ENCODE measurements around the gene GGT6. TPM values are rescaled to one million over a fixed set of nuclear protein-coding genes. Genes with fewer than 3 reads are reported as not detected.

The GGT6 gene
- total and polyA plus RNA-seq, 5 donors from 2014 or later = not detected

DNA sequence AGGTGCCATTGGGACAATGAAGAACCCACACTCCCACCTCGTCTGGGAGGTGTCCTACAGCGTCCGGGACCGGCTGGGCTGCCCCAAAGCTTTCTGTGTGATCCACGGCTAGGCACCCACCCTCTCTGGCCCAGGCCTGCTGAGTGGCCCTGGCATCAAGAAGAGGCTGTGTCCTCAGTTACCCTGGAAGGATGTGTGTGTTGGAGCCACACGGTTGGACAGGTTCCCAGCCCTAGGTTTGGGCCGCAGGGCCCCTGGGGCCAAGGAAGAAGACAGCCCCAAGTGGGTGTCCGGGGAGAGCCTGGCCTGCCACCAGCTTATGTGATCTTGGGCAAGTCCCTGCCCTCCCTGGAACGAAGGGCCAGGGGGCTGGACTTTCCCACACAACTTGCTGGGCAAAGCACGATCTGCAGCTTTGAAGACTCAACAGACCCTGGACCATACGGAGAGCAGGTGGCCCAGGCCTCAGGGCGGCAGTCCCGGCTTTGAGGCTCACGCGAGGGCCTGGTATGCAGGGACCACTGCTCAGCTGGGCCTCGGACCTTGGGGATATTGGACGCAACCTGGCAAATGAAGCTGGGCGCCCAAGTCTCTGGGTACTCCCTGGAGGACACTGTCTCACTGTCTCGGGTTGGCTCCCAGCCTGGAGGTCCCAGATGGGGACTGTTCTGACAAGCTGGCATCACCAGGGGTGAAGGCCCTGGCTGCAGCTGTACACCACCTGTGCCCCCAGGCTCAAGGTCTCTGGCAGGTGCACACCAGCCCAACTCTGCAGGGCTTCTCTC lies 22.7 kb downstream of the GGT6 start:
- no peak overlapping the region for H3K27ac ChIP-seq (ENCODE audit: insufficient read depth, low read length, poor library complexity, severe bottlenecking)
- H3K4me1 ChIP-seq (ENCODE audit: control insufficient read depth, insufficient read depth, low read length, poor library complexity, severe bottlenecking) = no peaks in the 10 kb centered on the region
- no peaks in the 10 kb centered on the region for H3K27me3 ChIP-seq (ENCODE audit: control insufficient read depth, insufficient read depth, low read length)
- ATAC-seq (ENCODE audit: low read depth in 2 of 2) (no peak), DNase-seq (no peak)
- peaks cover 0 to 5% (median 0%) of the 10 kb centered on the region in 4 donors for H3K4me1 Mint-ChIP-seq
- no peaks in the 10 kb centered on the region for H3K9me3 Mint-ChIP-seq
- peaks cover 19% of the 10 kb centered on the region for H3K36me3 ChIP-seq (ENCODE audit: control insufficient read depth, insufficient read depth, low read length)
- no peak overlapping the region for H3K27ac Mint-ChIP-seq
- H3K4me3 ChIP-seq (ENCODE audit: low read depth, low read length) = no peak overlapping the region
- H3K36me3 Mint-ChIP-seq = no peaks in the 10 kb centered on the region
- no peaks in the 10 kb centered on the region for H3K27me3 Mint-ChIP-seq
- no peak overlapping the region for H3K4me3 Mint-ChIP-seq
- H3K9me3 ChIP-seq (ENCODE audit: control insufficient read depth in 2 of 2, low read length in 2 of 2) = no peaks in the 10 kb centered on the region

DNA sequence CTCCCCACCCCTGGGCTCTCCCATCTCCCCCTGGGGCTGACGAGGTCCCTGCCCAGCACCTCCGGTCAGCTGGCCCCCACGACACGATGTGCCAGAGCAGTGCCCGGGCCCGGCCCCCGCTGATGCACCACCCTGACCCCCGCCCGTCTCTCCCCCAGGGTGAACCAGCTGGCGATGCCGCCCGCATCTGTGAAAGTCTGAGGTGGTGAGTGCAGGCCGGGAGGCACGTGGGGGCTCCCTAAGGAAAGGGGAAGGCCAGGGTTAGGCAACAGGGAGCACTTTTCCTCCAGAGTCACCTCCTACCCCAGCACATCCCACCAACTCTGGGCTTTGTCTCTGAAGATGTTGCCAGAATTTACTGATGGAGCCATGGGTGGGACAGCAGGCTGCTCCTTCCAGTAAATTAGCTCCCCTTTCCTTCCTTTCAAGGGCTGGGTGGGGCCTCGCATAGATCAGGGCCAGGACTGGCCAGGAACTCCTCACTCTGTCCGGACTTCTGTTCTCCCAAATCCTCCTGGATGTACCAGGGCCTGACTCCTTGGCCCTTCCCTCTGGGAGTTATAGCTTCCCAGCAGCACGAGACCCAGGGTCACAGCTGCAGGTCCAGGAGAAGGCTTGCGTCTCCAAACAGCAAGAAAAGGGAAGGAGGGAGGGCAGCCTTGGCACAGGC lies 23.5 kb downstream of the GGT6 start:
- H3K4me1 Mint-ChIP-seq = peaks cover 0 to 5% (median 0%) of the 10 kb centered on the region in 4 donors
- Histone ChIP-seq H3K27ac (ENCODE audit: insufficient read depth, low read length, poor library complexity, severe bottlenecking) (no peak overlapping the region), H3K27me3 (ENCODE audit: control insufficient read depth, insufficient read depth, low read length) (no peaks in the 10 kb centered on the region), H3K4me3 (ENCODE audit: low read depth, low read length) (no peak overlapping the region), H3K36me3 (ENCODE audit: control insufficient read depth, insufficient read depth, low read length) (peaks cover 12% of the 10 kb centered on the region), H3K9me3 (ENCODE audit: control insufficient read depth in 2 of 2, low read length in 2 of 2) (no peaks in the 10 kb centered on the region), H3K4me1 (ENCODE audit: control insufficient read depth, insufficient read depth, low read length, poor library complexity, severe bottlenecking) (no peaks in the 10 kb centered on the region)
- H3K27me3 Mint-ChIP-seq = no peaks in the 10 kb centered on the region
- no peak overlapping the region for H3K4me3 Mint-ChIP-seq
- no peak overlapping the region for H3K27ac Mint-ChIP-seq
- H3K9me3 Mint-ChIP-seq = no peaks in the 10 kb centered on the region
- DNase-seq = no peak
- no peaks in the 10 kb centered on the region for H3K36me3 Mint-ChIP-seq
- ATAC-seq (ENCODE audit: low read depth in 2 of 2) = no peak

DNA sequence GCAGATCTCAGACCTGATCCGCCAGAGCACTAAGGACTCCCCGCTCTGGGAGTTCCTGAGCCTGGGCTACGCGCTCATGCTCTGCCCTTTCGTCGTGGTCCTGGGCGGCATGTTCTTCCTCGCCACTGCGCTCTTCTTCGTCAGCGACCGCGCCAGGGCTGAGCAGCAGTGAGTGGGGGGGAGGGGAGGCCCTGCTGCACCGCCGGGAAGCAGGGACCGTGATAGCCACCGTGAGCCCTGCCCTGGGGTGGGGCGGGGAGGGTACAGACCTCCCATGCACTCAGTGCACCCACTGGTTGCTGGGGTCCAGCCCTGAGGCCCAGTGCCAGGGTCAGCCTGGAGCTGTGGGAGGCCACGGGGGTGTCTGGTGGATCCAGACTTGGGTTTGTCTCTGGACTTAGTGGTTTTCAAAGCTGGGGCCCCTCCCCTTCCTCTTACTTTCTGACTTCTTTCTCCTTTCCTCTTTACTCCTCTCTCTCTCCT lies 24.1 kb downstream of the GGT6 start:
- no peaks in the 10 kb centered on the region for H3K27me3 Mint-ChIP-seq
- no peak for DNase-seq

DNA sequence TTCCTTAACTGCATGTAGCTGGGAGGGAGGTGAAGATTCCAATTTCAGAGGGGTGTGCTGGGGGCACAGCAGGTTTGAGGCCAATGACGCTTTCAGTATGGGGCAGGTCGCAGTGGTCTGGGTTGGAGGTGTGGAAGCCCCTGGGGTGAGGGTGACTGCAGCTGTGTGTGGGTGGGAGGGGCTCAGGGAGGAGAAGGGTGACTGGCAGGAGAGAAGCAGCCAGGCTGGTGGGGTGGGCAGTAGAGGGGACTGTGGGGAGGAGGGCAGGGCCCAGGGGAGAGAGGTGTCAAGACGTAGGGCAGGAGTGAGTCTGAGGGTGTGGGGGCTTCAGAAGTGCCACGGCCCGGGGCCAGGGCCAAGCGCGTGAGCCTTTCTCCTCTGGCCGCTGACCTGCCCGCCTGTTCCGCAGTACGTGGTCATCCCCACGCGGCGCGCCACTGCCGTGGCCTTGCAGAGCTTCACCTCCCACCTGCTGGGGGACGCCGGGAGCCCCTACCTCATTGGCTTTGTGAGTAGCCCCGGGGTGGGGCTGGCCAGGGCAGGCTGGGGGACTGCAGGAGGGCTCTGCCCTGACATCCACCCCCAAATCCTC lies 24.6 kb downstream of the GGT6 start:
- Mint-ChIP-seq H3K27me3 (no peaks in the 10 kb centered on the region), H3K4me3 (no peak overlapping the region), H3K4me1 (peaks cover 0 to 5% (median 0%) of the 10 kb centered on the region in 4 donors), H3K36me3 (no peaks in the 10 kb centered on the region), H3K27ac (no peak overlapping the region), H3K9me3 (no peaks in the 10 kb centered on the region)
- no peaks in the 10 kb centered on the region for H3K9me3 ChIP-seq (ENCODE audit: control insufficient read depth in 2 of 2, low read length in 2 of 2)
- H3K36me3 ChIP-seq (ENCODE audit: control insufficient read depth, insufficient read depth, low read length) = peaks cover 4% of the 10 kb centered on the region
- ATAC-seq (ENCODE audit: low read depth in 2 of 2) = no peak
- H3K4me3 ChIP-seq (ENCODE audit: low read depth, low read length) = no peak overlapping the region
- H3K27me3 ChIP-seq (ENCODE audit: control insufficient read depth, insufficient read depth, low read length) = no peaks in the 10 kb centered on the region
- H3K27ac ChIP-seq (ENCODE audit: insufficient read depth, low read length, poor library complexity, severe bottlenecking) = no peak overlapping the region
- no peaks in the 10 kb centered on the region for H3K4me1 ChIP-seq (ENCODE audit: control insufficient read depth, insufficient read depth, low read length, poor library complexity, severe bottlenecking)
- no peak for DNase-seq

More for the DNA sequence above, 24.1 kb downstream of the GGT6 start:
- H3K4me1 ChIP-seq (ENCODE audit: control insufficient read depth, insufficient read depth, low read length, poor library complexity, severe bottlenecking) = no peaks in the 10 kb centered on the region
- H3K27me3 ChIP-seq (ENCODE audit: control insufficient read depth, insufficient read depth, low read length) = no peaks in the 10 kb centered on the region
- H3K36me3 ChIP-seq (ENCODE audit: control insufficient read depth, insufficient read depth, low read length) = peaks cover 7% of the 10 kb centered on the region
- ATAC-seq (ENCODE audit: low read depth in 2 of 2) = peak in 1 of 2 donors; percentile 15
- H3K4me1 Mint-ChIP-seq = peaks cover 0 to 5% (median 0%) of the 10 kb centered on the region in 4 donors
- H3K9me3 ChIP-seq (ENCODE audit: control insufficient read depth in 2 of 2, low read length in 2 of 2) = no peaks in the 10 kb centered on the region
- H3K27ac Mint-ChIP-seq = no peak overlapping the region
- no peaks in the 10 kb centered on the region for H3K9me3 Mint-ChIP-seq
- H3K4me3 Mint-ChIP-seq = no peak overlapping the region
- no peak overlapping the region for H3K27ac ChIP-seq (ENCODE audit: insufficient read depth, low read length, poor library complexity, severe bottlenecking)
- no peak overlapping the region for H3K4me3 ChIP-seq (ENCODE audit: low read depth, low read length)
- H3K36me3 Mint-ChIP-seq = no peaks in the 10 kb centered on the region

DNA sequence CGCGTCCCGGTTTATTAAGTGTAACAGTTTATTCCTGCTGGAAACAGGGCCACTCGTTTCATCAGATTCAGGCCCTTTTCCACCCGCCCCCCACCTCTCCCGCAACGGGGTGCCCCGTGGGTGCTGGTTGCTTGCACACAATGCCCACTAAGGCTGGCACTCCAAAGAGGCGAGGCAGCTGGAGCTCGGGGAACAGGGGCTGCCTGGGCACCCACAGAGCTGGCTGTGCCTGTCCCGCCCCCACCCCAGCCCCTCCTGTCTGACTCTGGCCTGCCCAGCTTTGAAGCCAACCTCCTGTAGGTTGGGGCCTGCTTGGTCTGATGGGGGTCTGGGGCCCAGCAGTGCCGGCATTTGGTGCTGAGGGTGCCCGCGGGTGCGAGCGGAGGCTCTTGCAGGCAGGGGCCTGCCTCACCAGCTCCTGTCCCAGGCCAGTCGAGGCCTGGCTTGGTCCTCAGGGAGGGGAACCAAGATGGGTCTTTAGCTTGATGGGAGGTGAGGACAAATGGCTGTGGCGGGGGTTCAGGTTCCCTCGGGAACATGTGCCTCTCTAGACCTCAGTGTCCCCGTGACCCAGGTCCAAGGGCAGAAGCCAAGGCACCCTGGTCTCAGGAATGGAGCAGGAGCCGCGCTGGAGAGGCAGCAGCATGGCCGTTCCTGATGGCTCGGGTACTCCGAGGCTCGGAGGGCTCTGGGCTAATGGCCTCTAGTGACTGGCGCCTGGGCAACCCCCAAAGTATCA lies 25.3 kb downstream of the GGT6 start:
- no peaks in the 10 kb centered on the region for H3K27me3 Mint-ChIP-seq
- no peak overlapping the region for H3K27ac ChIP-seq (ENCODE audit: insufficient read depth, low read length, poor library complexity, severe bottlenecking)
- no peak overlapping the region for H3K4me3 ChIP-seq (ENCODE audit: low read depth, low read length)
- H3K9me3 ChIP-seq (ENCODE audit: control insufficient read depth in 2 of 2, low read length in 2 of 2) = no peaks in the 10 kb centered on the region
- ATAC-seq (ENCODE audit: low read depth in 2 of 2) (no peak), DNase-seq (no peak)
- H3K36me3 Mint-ChIP-seq = no peaks in the 10 kb centered on the region
- H3K27ac Mint-ChIP-seq = no peak overlapping the region
- no peak overlapping the region for H3K4me3 Mint-ChIP-seq
- H3K36me3 ChIP-seq (ENCODE audit: control insufficient read depth, insufficient read depth, low read length) = peaks cover 4% of the 10 kb centered on the region
- no peaks in the 10 kb centered on the region for H3K27me3 ChIP-seq (ENCODE audit: control insufficient read depth, insufficient read depth, low read length)
- H3K4me1 ChIP-seq (ENCODE audit: control insufficient read depth, insufficient read depth, low read length, poor library complexity, severe bottlenecking) = no peaks in the 10 kb centered on the region
- no peaks in the 10 kb centered on the region for H3K9me3 Mint-ChIP-seq
- H3K4me1 Mint-ChIP-seq = peaks cover 0 to 5% (median 0%) of the 10 kb centered on the region in 4 donors

DNA sequence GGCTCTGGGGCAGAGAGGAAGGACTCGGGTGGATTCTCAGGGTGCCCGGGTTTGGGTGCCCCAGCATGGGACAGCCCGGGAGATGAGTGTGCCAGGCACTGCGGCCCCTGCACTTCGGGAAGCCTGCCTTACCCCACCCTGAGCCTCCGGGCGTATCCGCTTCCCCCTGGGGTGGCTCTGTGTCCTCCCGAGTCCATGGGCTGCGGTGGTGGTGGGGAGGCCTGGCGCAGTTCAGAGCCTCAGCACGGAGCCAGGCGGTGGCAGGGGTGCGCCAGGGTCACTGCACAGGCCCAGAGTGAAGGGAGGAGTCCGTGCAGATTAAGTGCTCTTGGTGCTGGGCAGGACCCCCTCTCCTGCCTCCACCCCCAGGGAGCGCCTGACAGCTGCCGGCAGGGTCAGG lies 25.9 kb downstream of the GGT6 start:
- no peak for ATAC-seq (ENCODE audit: low read depth in 2 of 2)
- Histone ChIP-seq H3K4me1 (ENCODE audit: control insufficient read depth, insufficient read depth, low read length, poor library complexity, severe bottlenecking) (no peaks in the 10 kb centered on the region), H3K4me3 (ENCODE audit: low read depth, low read length) (no peak overlapping the region), H3K9me3 (ENCODE audit: control insufficient read depth in 2 of 2, low read length in 2 of 2) (no peaks in the 10 kb centered on the region), H3K36me3 (ENCODE audit: control insufficient read depth, insufficient read depth, low read length) (peaks cover 4% of the 10 kb centered on the region), H3K27me3 (ENCODE audit: control insufficient read depth, insufficient read depth, low read length) (no peaks in the 10 kb centered on the region), H3K27ac (ENCODE audit: insufficient read depth, low read length, poor library complexity, severe bottlenecking) (no peak overlapping the region)
- Mint-ChIP-seq H3K36me3 (no peaks in the 10 kb centered on the region), H3K27ac (no peak overlapping the region), H3K27me3 (no peaks in the 10 kb centered on the region), H3K4me3 (no peak overlapping the region), H3K4me1 (peaks cover 0 to 5% (median 0%) of the 10 kb centered on the region in 4 donors), H3K9me3 (no peaks in the 10 kb centered on the region)
- no peak for DNase-seq
